K562 (cell line): ENCODE measurements around the gene MALAT1. TPM values are rescaled to one million over a fixed set of nuclear protein-coding genes. Genes with fewer than 3 reads are reported as not detected.

ENCODE experiments used
- BRD9 ChIP-seq: fragments of 450-650 bp; IDR thresholded peaks from 2 replicates; pipeline ENCODE4 v1.6.1; 2018; ENCODE audit warnings: low read depth; ENCODE audit not compliant: partially characterized antibody
- GTF2A2 ChIP-seq: IDR thresholded peaks from 2 replicates; pipeline ENCODE4 v1.6.1; 2016; ENCODE audit warnings: mild to moderate bottlenecking, missing genetic modification characterization, missing compliant biosample characterization
- HNRNPK ChIP-seq: fragments of 200-400 bp; formaldehyde crosslinking; IDR thresholded peaks from one replicate; pipeline ENCODE4 v1.6.1; 2018; ENCODE audit warnings: mild to moderate bottlenecking, low read depth, low read length; ENCODE audit not compliant: poor library complexity, severe bottlenecking
- POU5F1 ChIP-seq: fragments of 150-350 bp; IDR thresholded peaks from 2 replicates; pipeline ENCODE4 v1.6.1; 2014; ENCODE audit warnings: borderline replicate concordance, low read length, low read depth, mild to moderate bottlenecking; ENCODE audit not compliant: partially characterized antibody
- RCOR1 ChIP-seq, 2 experiments: IDR thresholded peaks; 2 replicates each; pipeline ENCODE4 v1.6.1; 2012; ENCODE audit warnings: low read depth in 2 of 2, low read length in 2 of 2, borderline replicate concordance in 1 of 2, improper control_type of control experiment in 1 of 2
- SMARCB1 ChIP-seq: IDR thresholded peaks from 2 replicates; pipeline ENCODE4 v1.6.1; 2011; ENCODE audit warnings: improper control_type of control experiment, low read depth; ENCODE audit not compliant: insufficient read length
- TAF9B ChIP-seq: fragments of 450-650 bp; IDR thresholded peaks from 2 replicates; pipeline ENCODE4 v1.6.1; 2018; ENCODE audit warnings: mild to moderate bottlenecking; ENCODE audit not compliant: partially characterized antibody
- WHSC1 ChIP-seq: IDR thresholded peaks from one replicate; pipeline ENCODE4 v1.6.1; 2012; ENCODE audit warnings: low read length, control low read depth, inconsistent platforms
- XRCC5 ChIP-seq: fragments of 200-400 bp; formaldehyde crosslinking; IDR thresholded peaks from 2 replicates; pipeline ENCODE4 v1.6.1; 2017; ENCODE audit warnings: low read depth, mild to moderate bottlenecking, low read length
- ZNF431 ChIP-seq: sonication (generic); formaldehyde crosslinking; IDR thresholded peaks from 2 replicates; pipeline ENCODE4 v1.8.0; 2022; ENCODE audit warnings: mild to moderate bottlenecking, missing genetic modification reagents
- polyA plus RNA-seq, 8 experiments: library from polyadenylated mRNA; depleted of rRNA in 4 of 8; stranded (reverse) in 5 of 8; unstranded in 3 of 8; fragments of >200 nt; fragmentation: Nextera tagmentation in 2 of 8; fragmentation: Illumina TruSeq in 1 of 8; extraction: Ambion mirVana in 2 of 8; extraction: Trizol in 1 of 8; gene quantifications; 2 replicates each; pipeline versions ENCODE4 v1.2.1 to v1.2.3, GENCODE V29; 2011 to 2014; ENCODE audit warnings: inconsistent platforms in 1 of 8, missing spikeins in 1 of 8
- total RNA-seq, 7 experiments: library from RNA; depleted of rRNA in 6 of 7; stranded (reverse); fragments of >200 nt in 6 of 7; fragmentation: Illumina TruSeq in 2 of 7; extraction: Trizol in 2 of 7; gene quantifications; 2 replicates each; pipeline versions ENCODE4 v1.2.1 to v1.2.3, GENCODE V29; 2011 to 2021; ENCODE audit warnings: low replicate concordance in 1 of 7
- TF ChIP-seq, protein P1 (sequence below): sonication (generic); formaldehyde crosslinking; IDR thresholded peaks from 2 replicates; pipeline ENCODE4 v1.8.0; 2022; ENCODE audit warnings: mild to moderate bottlenecking, missing genetic modification reagents
- TF ChIP-seq, protein P2 (sequence below): fragments of 250-450 bp; sonication (Bioruptor Pico); IDR thresholded peaks from 2 replicates; pipeline ENCODE4 v1.8.0; 2021; ENCODE audit warnings: mild to moderate bottlenecking, moderate library complexity
- TF ChIP-seq, protein P3 (sequence below): fragments of 450-650 bp; IDR thresholded peaks from 2 replicates; pipeline ENCODE4 v1.7.0; 2016; ENCODE audit warnings: borderline replicate concordance
- TF ChIP-seq, protein P4 (sequence below): IDR thresholded peaks from 2 replicates; pipeline ENCODE4 v1.6.1; 2012; ENCODE audit warnings: low read depth, low read length, improper control_type of control experiment, borderline replicate concordance
- TF ChIP-seq, protein P5 (sequence below): fragments of 450-650 bp; IDR thresholded peaks from 2 replicates; pipeline ENCODE4 v1.6.1; 2016; ENCODE audit warnings: antibody characterized with exemption
- TF ChIP-seq, protein P6 (sequence below): fragments of 450-650 bp; IDR thresholded peaks from 2 replicates; pipeline ENCODE4 v1.6.1; 2014; ENCODE audit warnings: low read depth, mild to moderate bottlenecking, moderate library complexity, borderline replicate concordance

MALAT1 gene
- total and polyA plus RNA-seq, 9 of the 15 experiments (the other 6 are each of a cell fraction or from before 2014, with no cell fraction given): 363 to 8,715 (median 2,351) TPM

DNA sequence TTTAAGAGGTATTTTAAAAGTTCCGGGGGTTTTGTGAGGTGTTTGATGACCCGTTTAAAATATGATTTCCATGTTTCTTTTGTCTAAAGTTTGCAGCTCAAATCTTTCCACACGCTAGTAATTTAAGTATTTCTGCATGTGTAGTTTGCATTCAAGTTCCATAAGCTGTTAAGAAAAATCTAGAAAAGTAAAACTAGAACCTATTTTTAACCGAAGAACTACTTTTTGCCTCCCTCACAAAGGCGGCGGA lies 193 bp upstream of the MALAT1 start (continued):
- no peak for TF ChIP-seq SMARCB1
- TF ChIP-seq, protein P1, sequence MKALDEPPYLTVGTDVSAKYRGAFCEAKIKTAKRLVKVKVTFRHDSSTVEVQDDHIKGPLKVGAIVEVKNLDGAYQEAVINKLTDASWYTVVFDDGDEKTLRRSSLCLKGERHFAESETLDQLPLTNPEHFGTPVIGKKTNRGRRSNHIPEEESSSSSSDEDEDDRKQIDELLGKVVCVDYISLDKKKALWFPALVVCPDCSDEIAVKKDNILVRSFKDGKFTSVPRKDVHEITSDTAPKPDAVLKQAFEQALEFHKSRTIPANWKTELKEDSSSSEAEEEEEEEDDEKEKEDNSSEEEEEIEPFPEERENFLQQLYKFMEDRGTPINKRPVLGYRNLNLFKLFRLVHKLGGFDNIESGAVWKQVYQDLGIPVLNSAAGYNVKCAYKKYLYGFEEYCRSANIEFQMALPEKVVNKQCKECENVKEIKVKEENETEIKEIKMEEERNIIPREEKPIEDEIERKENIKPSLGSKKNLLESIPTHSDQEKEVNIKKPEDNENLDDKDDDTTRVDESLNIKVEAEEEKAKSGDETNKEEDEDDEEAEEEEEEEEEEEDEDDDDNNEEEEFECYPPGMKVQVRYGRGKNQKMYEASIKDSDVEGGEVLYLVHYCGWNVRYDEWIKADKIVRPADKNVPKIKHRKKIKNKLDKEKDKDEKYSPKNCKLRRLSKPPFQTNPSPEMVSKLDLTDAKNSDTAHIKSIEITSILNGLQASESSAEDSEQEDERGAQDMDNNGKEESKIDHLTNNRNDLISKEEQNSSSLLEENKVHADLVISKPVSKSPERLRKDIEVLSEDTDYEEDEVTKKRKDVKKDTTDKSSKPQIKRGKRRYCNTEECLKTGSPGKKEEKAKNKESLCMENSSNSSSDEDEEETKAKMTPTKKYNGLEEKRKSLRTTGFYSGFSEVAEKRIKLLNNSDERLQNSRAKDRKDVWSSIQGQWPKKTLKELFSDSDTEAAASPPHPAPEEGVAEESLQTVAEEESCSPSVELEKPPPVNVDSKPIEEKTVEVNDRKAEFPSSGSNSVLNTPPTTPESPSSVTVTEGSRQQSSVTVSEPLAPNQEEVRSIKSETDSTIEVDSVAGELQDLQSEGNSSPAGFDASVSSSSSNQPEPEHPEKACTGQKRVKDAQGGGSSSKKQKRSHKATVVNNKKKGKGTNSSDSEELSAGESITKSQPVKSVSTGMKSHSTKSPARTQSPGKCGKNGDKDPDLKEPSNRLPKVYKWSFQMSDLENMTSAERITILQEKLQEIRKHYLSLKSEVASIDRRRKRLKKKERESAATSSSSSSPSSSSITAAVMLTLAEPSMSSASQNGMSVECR: no peak
- TF ChIP-seq TAF9B: no peak
- TF ChIP-seq POU5F1: peak; percentile 61
- TF ChIP-seq, protein P2, sequence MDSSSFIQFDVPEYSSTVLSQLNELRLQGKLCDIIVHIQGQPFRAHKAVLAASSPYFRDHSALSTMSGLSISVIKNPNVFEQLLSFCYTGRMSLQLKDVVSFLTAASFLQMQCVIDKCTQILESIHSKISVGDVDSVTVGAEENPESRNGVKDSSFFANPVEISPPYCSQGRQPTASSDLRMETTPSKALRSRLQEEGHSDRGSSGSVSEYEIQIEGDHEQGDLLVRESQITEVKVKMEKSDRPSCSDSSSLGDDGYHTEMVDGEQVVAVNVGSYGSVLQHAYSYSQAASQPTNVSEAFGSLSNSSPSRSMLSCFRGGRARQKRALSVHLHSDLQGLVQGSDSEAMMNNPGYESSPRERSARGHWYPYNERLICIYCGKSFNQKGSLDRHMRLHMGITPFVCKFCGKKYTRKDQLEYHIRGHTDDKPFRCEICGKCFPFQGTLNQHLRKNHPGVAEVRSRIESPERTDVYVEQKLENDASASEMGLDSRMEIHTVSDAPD (CRISPR knock-in tag): no peak
- TF ChIP-seq, protein P3, sequence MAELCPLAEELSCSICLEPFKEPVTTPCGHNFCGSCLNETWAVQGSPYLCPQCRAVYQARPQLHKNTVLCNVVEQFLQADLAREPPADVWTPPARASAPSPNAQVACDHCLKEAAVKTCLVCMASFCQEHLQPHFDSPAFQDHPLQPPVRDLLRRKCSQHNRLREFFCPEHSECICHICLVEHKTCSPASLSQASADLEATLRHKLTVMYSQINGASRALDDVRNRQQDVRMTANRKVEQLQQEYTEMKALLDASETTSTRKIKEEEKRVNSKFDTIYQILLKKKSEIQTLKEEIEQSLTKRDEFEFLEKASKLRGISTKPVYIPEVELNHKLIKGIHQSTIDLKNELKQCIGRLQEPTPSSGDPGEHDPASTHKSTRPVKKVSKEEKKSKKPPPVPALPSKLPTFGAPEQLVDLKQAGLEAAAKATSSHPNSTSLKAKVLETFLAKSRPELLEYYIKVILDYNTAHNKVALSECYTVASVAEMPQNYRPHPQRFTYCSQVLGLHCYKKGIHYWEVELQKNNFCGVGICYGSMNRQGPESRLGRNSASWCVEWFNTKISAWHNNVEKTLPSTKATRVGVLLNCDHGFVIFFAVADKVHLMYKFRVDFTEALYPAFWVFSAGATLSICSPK: no peak
- no peak for TF ChIP-seq WHSC1
- TF ChIP-seq, protein P4, sequence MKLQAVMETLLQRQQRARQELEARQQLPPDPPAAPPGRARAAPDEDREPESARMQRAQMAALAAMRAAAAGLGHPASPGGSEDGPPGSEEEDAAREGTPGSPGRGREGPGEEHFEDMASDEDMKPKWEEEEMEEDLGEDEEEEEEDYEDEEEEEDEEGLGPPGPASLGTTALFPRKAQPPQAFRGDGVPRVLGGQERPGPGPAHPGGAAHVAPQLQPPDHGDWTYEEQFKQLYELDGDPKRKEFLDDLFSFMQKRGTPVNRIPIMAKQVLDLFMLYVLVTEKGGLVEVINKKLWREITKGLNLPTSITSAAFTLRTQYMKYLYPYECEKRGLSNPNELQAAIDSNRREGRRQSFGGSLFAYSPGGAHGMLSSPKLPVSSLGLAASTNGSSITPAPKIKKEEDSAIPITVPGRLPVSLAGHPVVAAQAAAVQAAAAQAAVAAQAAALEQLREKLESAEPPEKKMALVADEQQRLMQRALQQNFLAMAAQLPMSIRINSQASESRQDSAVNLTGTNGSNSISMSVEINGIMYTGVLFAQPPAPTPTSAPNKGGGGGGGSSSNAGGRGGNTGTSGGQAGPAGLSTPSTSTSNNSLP: no peak
- TF ChIP-seq ZNF431: no peak
- TF ChIP-seq XRCC5: no peak
- TF ChIP-seq, protein P5, sequence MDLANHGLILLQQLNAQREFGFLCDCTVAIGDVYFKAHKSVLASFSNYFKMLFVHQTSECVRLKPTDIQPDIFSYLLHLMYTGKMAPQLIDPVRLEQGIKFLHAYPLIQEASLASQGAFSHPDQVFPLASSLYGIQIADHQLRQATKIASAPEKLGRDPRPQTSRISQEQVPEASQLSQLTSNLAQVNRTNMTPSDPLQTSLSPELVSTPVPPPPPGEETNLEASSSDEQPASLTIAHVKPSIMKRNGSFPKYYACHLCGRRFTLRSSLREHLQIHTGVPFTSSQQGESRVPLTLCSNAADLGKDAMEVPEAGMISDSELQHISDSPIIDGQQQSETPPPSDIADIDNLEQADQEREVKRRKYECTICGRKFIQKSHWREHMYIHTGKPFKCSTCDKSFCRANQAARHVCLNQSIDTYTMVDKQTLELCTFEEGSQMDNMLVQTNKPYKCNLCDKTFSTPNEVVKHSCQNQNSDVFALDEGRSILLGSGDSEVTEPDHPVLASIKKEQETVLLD: 0 out of 2 replicates have a peak, but pooled peaks have one; percentile 14
- TF ChIP-seq, protein P6, sequence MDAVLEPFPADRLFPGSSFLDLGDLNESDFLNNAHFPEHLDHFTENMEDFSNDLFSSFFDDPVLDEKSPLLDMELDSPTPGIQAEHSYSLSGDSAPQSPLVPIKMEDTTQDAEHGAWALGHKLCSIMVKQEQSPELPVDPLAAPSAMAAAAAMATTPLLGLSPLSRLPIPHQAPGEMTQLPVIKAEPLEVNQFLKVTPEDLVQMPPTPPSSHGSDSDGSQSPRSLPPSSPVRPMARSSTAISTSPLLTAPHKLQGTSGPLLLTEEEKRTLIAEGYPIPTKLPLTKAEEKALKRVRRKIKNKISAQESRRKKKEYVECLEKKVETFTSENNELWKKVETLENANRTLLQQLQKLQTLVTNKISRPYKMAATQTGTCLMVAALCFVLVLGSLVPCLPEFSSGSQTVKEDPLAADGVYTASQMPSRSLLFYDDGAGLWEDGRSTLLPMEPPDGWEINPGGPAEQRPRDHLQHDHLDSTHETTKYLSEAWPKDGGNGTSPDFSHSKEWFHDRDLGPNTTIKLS: peak; percentile 62; the same call in 1 of the 2 replicates
- no peak for TF ChIP-seq GTF2A2 (tag)
- TF ChIP-seq BRD9: no peak
- TF ChIP-seq RCOR1 (IDR thresholded peaks at IDR 0.05; ENCODE audit: borderline replicate concordance in 1 of 2, low read depth in 2 of 2, low read length in 2 of 2): no peak
- TF ChIP-seq HNRNPK: no peak
